ENCODE results near the gene CHRNE. TPM values are rescaled to one million over a fixed set of nuclear protein-coding genes. Genes with fewer than 3 reads are reported as not detected.

Gene CHRNE
- total and polyA plus RNA-seq, 2 of the 13 experiments (the other 11 are each of a cell fraction or from before 2014, with no cell fraction given), result 0.53 to 0.59 TPM

DNA sequence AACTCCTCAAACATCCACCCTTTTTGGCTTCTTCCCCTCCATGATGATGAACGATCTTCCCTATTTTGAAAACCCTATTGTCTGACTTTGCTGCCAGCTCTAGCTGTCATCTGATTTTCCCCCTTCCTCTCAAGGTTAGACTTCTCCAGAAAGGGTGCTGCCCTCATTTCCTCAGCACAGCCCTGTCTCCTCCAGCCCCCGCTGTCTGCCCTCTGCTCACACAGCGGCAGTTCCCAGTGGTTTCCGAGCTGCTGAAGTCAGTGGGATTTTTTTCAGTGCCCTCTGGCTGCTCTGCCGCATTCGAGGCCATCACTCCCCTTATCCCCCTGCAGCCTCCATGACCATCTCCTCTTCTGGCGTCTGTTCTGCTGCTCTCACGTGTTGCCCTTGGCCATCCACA lies 30.1 kb downstream of the CHRNE start (continued):
- TF ChIP-seq, protein P1, sequence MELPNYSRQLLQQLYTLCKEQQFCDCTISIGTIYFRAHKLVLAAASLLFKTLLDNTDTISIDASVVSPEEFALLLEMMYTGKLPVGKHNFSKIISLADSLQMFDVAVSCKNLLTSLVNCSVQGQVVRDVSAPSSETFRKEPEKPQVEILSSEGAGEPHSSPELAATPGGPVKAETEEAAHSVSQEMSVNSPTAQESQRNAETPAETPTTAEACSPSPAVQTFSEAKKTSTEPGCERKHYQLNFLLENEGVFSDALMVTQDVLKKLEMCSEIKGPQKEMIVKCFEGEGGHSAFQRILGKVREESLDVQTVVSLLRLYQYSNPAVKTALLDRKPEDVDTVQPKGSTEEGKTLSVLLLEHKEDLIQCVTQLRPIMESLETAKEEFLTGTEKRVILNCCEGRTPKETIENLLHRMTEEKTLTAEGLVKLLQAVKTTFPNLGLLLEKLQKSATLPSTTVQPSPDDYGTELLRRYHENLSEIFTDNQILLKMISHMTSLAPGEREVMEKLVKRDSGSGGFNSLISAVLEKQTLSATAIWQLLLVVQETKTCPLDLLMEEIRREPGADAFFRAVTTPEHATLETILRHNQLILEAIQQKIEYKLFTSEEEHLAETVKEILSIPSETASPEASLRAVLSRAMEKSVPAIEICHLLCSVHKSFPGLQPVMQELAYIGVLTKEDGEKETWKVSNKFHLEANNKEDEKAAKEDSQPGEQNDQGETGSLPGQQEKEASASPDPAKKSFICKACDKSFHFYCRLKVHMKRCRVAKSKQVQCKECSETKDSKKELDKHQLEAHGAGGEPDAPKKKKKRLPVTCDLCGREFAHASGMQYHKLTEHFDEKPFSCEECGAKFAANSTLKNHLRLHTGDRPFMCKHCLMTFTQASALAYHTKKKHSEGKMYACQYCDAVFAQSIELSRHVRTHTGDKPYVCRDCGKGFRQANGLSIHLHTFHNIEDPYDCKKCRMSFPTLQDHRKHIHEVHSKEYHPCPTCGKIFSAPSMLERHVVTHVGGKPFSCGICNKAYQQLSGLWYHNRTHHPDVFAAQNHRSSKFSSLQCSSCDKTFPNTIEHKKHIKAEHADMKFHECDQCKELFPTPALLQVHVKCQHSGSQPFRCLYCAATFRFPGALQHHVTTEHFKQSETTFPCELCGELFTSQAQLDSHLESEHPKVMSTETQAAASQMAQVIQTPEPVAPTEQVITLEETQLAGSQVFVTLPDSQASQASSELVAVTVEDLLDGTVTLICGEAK (IDR thresholded peaks at IDR 0.05), result no peak
- TF ChIP-seq, protein P1 (CRISPR knock-in tag; IDR thresholded peaks at IDR 0.05), result no peak
- TF ChIP-seq CREM (IDR thresholded peaks at IDR 0.05) (no peak), CREM (CRISPR knock-in tag; IDR thresholded peaks at IDR 0.05) (no peak), SOX6 (IDR thresholded peaks at IDR 0.05) (no peak), SOX6 (CRISPR knock-in tag; IDR thresholded peaks at IDR 0.05) (no peak), CBX5 (CRISPR knock-in tag; IDR thresholded peaks at IDR 0.05; ENCODE audit: borderline replicate concordance) (no peak)
- TF ChIP-seq, protein P2, sequence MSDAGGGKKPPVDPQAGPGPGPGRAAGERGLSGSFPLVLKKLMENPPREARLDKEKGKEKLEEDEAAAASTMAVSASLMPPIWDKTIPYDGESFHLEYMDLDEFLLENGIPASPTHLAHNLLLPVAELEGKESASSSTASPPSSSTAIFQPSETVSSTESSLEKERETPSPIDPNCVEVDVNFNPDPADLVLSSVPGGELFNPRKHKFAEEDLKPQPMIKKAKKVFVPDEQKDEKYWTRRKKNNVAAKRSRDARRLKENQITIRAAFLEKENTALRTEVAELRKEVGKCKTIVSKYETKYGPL (CRISPR knock-in tag; IDR thresholded peaks at IDR 0.05), result no peak
